Measurements from ENCODE around the gene GLI3.

DNA sequence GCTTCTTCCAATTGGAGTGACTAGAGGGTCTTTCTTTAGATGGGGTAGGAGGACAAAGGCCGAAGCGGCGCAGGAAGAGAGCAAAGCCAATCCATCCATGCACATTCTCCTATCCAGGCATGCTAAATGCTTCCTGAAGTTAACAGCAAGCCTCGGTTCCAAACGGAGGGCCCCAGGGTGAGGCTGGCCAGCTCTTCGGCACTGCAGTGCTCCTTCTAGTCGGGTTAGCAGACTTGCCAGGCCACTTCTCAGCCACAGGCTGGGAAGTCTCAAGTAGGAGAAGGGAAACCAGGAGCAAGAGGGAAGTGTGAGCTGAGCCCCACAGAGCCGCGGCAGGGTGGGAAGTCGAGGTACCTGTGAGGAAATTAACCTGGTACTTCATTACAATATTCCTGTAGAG, 280.3 kb downstream of the GLI3 start:
- TF ChIP-seq CTCF (IDR thresholded peaks at IDR 0.05) (no peak), POLR2A (IDR thresholded peaks at IDR 0.05) (no peak)

All from adrenal gland (tissue), 5 donors.